Fibroblast of lung (primary cell): Measurements from ENCODE around the gene PCGF3.

Experiments
- CTCF ChIP-seq, 2 donors: IDR thresholded peaks in 1 of 2; conservative IDR thresholded peaks in 1 of 2; 1 replicate in 1 of 2; 2 replicates in 1 of 2; pipeline ENCODE4 v1.5.1; 2011 to 2012; ENCODE audit warnings: low read length in 2 of 2, control low read depth in 1 of 2, inconsistent platforms in 1 of 2, low read depth in 1 of 2, mild to moderate bottlenecking in 1 of 2
- EZH2 ChIP-seq: IDR thresholded peaks from 2 replicates; pipeline ENCODE4 v1.5.1; 2012; ENCODE audit warnings: low read length, control low read depth, mild to moderate bottlenecking; ENCODE audit errors: missing control alignments

- TF ChIP-seq CTCF (conservative IDR thresholded peaks at IDR 0.05 in 1 of 2, IDR thresholded peaks at IDR 0.05 in 1 of 2; ENCODE audit: low read depth in 1 of 2, low read length in 2 of 2) (no peak), EZH2 (no peak)
These were observed 80.6 kb downstream of the PCGF3 start for GRCh38 chr4:786074-786741.
